Bronchial epithelial cell (primary cell): ENCODE measurements around the gene SEC14L2. TPM values are rescaled to one million over a fixed set of nuclear protein-coding genes. Genes with fewer than 3 reads are reported as not detected.
"Not testable (repeated sequence)": the region's sequence is repeated elsewhere in the genome, so short reads cannot be mapped to it uniquely, and the experiment has no call there.

Experiments used
- DNase-seq: peaks from one replicate; pipeline ENCODE4 v3.0.0-alpha.2; 2010; ENCODE audit warnings: low read depth
- FAIRE-seq: peaks from 2 replicates; lab custom pipeline; 2011; peaks lifted over from hg19 to GRCh38; lab: Jason Lieb, UNC
- H3K27me3 ChIP-seq: 2 replicates; pipeline ENCODE4 v1.5.1; 2011; ENCODE audit warnings: low read length; ENCODE audit not compliant: control insufficient read depth, insufficient read depth
- H3K36me3 ChIP-seq: 2 replicates; pipeline ENCODE4 v1.5.1; 2011; ENCODE audit warnings: low read length; ENCODE audit not compliant: control insufficient read depth, insufficient read depth
- H3K4me3 ChIP-seq: 2 replicates; pipeline ENCODE4 v1.5.1; 2011; ENCODE audit warnings: mild to moderate bottlenecking, low read depth, low read length, control low read depth
- CTCF ChIP-seq: IDR thresholded peaks from 2 replicates; pipeline ENCODE4 v1.5.1; 2011; ENCODE audit warnings: mild to moderate bottlenecking, moderate library complexity, low read length, control low read depth, inconsistent platforms; ENCODE audit not compliant: insufficient read depth, severe bottlenecking
- total RNA-seq: library from RNA; depleted of rRNA; stranded (reverse); fragments of >200 nt; gene quantifications from 2 replicates; pipeline ENCODE4 v1.2.1, GENCODE V29; 2014

SEC14L2 gene
- total RNA-seq, 1 donor from 2014 or later = 34.5 TPM

GRCh38 chr22:30397656-30398635, 1.1 kb downstream of the SEC14L2 start:
- H3K27me3 ChIP-seq = no peaks in the 10 kb centered on the region
- peak overlapping the region; percentile 88 for H3K4me3 ChIP-seq
- no peak for TF ChIP-seq CTCF
- no peak for FAIRE-seq
- no peak for DNase-seq
- H3K36me3 ChIP-seq = peaks cover 8% of the 10 kb centered on the region

GRCh38 chr22:30398685-30399680, 2.2 kb downstream of the SEC14L2 start:
- Histone ChIP-seq H3K36me3 (peaks cover 10% of the 10 kb centered on the region), H3K4me3 (peak overlapping the region; percentile 88), H3K27me3 (no peaks in the 10 kb centered on the region)
- FAIRE-seq (peak; percentile 18), DNase-seq (no peak)
- no peak for TF ChIP-seq CTCF

GRCh38 chr22:30399718-30400117, 2.9 kb downstream of the SEC14L2 start:
- no peaks in the 10 kb centered on the region for H3K27me3 ChIP-seq
- H3K4me3 ChIP-seq = no peak overlapping the region
- peaks cover 15% of the 10 kb centered on the region for H3K36me3 ChIP-seq
- no peak for FAIRE-seq
- no peak for DNase-seq
- TF ChIP-seq CTCF = no peak

GRCh38 chr22:30400159-30400558, 3.3 kb downstream of the SEC14L2 start:
- no peak overlapping the region for H3K4me3 ChIP-seq
- FAIRE-seq (no peak), DNase-seq (peak; percentile 92)
- TF ChIP-seq CTCF = no peak
- H3K27me3 ChIP-seq = no peaks in the 10 kb centered on the region
- H3K36me3 ChIP-seq = peaks cover 15% of the 10 kb centered on the region

- not testable (repeated sequence) for H3K4me3 ChIP-seq, FAIRE-seq, H3K27me3 ChIP-seq, DNase-seq
- H3K36me3 ChIP-seq = peaks cover 15% of the 10 kb centered on the region
These were observed 4.2 kb downstream of the SEC14L2 start for GRCh38 chr22:30401024-30401423.
